ENCODE measurements around the gene F2RL1. TPM values are rescaled to one million over a fixed set of nuclear protein-coding genes. Genes with fewer than 3 reads are reported as not detected.
A peak's percentile ranks its signal among the peaks of the same experiment; 100 is the strongest.
"Not testable (repeated sequence)": the region's sequence is repeated elsewhere in the genome, so short reads cannot be mapped to it uniquely, and the experiment has no call there.

Gene F2RL1
- total RNA-seq, 1 experiment from 2014 or later, result 23.0 TPM

DNA sequence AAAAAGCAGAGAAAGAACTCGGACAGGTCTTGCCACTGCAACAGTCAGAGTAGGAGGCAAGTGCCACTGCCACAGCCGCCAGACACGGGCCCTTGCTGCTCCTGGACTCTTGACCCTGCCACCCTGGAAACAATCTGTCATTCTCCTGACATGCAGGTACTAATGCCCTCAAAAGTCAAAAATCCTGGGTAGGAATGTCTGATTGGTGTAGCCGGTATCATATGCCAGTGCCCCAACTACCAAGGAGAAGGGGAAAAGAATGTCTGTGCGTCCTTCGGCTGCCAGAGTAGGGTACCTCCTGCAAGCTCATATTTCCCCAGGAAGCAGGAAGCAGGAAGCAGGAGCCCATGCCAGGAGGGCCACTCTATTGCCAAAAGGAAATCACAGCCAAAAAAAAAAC lies 30.5 kb upstream of the F2RL1 start:
- peaks cover 28 to 42% of the 10 kb centered on the region in 2 experiments for H3K4me1 Mint-ChIP-seq
- DNase-seq, result no peak

GRCh38 chr5:76789275-76789674 lies 29.6 kb upstream of the F2RL1 start:
- H3T11ph ChIP-seq (ENCODE audit: low read length); H3K27ac Mint-ChIP-seq; H3K23ac ChIP-seq (ENCODE audit: insufficient read length, low read depth, low read length); H3K56ac ChIP-seq (ENCODE audit: insufficient read length, low read depth, low read length); H2BK120ac ChIP-seq (ENCODE audit: low read depth, low read length, poor library complexity, severe bottlenecking); DNase-seq; H4K91ac ChIP-seq (ENCODE audit: insufficient read length, low read depth, low read length); H4K20me1 ChIP-seq (ENCODE audit: control insufficient read depth, insufficient read depth, insufficient read length); H3K27me3 Mint-ChIP-seq (ENCODE audit: low read depth); H3K9ac ChIP-seq (ENCODE audit: extremely low read depth, insufficient read length, low read length); H3K18ac ChIP-seq (ENCODE audit: insufficient read length, low read depth, low read length); H2BK20ac ChIP-seq (ENCODE audit: low read depth, low read length, poor library complexity, severe bottlenecking); H3K4ac ChIP-seq (ENCODE audit: low read depth, low read length); H3K27me3 ChIP-seq (ENCODE audit: insufficient read depth, low read length); H2BK15ac ChIP-seq (ENCODE audit: low read depth, low read length); H4K5ac ChIP-seq (ENCODE audit: insufficient read length, low read depth, low read length); H3K4me1 ChIP-seq (ENCODE audit: insufficient read depth, low read length); H2BK5ac ChIP-seq (ENCODE audit: insufficient read length, low read length); H3K4me2 ChIP-seq (ENCODE audit: insufficient read depth, insufficient read length, low read length); H3K9me3 ChIP-seq (ENCODE audit: control insufficient read depth, low read depth, low read length); H3K23me2 ChIP-seq (ENCODE audit: insufficient read length, low read depth, low read length, poor library complexity, severe bottlenecking); H2AFZ ChIP-seq (ENCODE audit: low read length); H3K27ac ChIP-seq (ENCODE audit: insufficient read length, low read depth, low read length); H3K4me3 Mint-ChIP-seq; H3K14ac ChIP-seq (ENCODE audit: insufficient read depth, low read length); H3K79me1 ChIP-seq (ENCODE audit: insufficient read depth, low read depth, low read length, poor library complexity, severe bottlenecking); H4K8ac ChIP-seq (replicated peaks; ENCODE audit: insufficient read length, low read depth, low read length); H2BK12ac ChIP-seq (ENCODE audit: insufficient read length, low read depth, low read length); H2AK5ac ChIP-seq (ENCODE audit: insufficient read length, low read length); H3K79me2 ChIP-seq (ENCODE audit: insufficient read depth, low read length): not testable (repeated sequence)
- peaks cover 19 to 33% of the 10 kb centered on the region in 2 experiments for H3K4me1 Mint-ChIP-seq
- WGBS (ENCODE audit: extremely low coverage, insufficient read length, low lambda C conversion rate), result no CpG with 5 or more reads among the region's 10 CpGs
- H3K36me3 Mint-ChIP-seq (ENCODE audit: insufficient read depth in 1 of 3, low read depth in 3 of 3), result peaks cover 9 to 14% (median 10%) of the 10 kb centered on the region in 3 experiments; a peak in 6 of 7 replicates
- peaks cover 10 to 15% of the 10 kb centered on the region in 2 experiments for H3K9me3 Mint-ChIP-seq

More for the DNA sequence above, 30.5 kb upstream of the F2RL1 start:
- TF ChIP-seq CTCF (conservative IDR thresholded peaks at IDR 0.05), result no peak
- Histone ChIP-seq H3K14ac (ENCODE audit: insufficient read depth, low read length) (no peak overlapping the region), H3K79me1 (ENCODE audit: insufficient read depth, low read depth, low read length, poor library complexity, severe bottlenecking) (no peaks in the 10 kb centered on the region), H4K8ac (replicated peaks; ENCODE audit: insufficient read length, low read depth, low read length) (no peak overlapping the region), H2AK5ac (ENCODE audit: insufficient read length, low read length) (no peak overlapping the region), H3K4me1 (ENCODE audit: insufficient read depth, low read length) (no peaks in the 10 kb centered on the region; the same call in 1 of the 2 replicates), H3K23ac (ENCODE audit: insufficient read length, low read depth, low read length) (no peak overlapping the region), H4K5ac (ENCODE audit: insufficient read length, low read depth, low read length) (no peak overlapping the region), H3K9me3 (ENCODE audit: control insufficient read depth, low read depth, low read length) (no peaks in the 10 kb centered on the region), H4K20me1 (ENCODE audit: control insufficient read depth, insufficient read depth, insufficient read length) (no peaks in the 10 kb centered on the region), H3K4ac (ENCODE audit: low read depth, low read length) (no peak overlapping the region), H2AFZ (ENCODE audit: low read length) (no peak overlapping the region), H2BK120ac (ENCODE audit: low read depth, low read length, poor library complexity, severe bottlenecking) (no peak overlapping the region), H4K91ac (ENCODE audit: insufficient read length, low read depth, low read length) (no peak overlapping the region), H3K27me3 (ENCODE audit: insufficient read depth, low read length) (no peaks in the 10 kb centered on the region), H3K79me2 (ENCODE audit: insufficient read depth, low read length) (no peaks in the 10 kb centered on the region), H2BK20ac (ENCODE audit: low read depth, low read length, poor library complexity, severe bottlenecking) (no peak overlapping the region), H3K23me2 (ENCODE audit: insufficient read length, low read depth, low read length, poor library complexity, severe bottlenecking) (no peaks in the 10 kb centered on the region), H3K56ac (ENCODE audit: insufficient read length, low read depth, low read length) (no peak overlapping the region), H2BK5ac (ENCODE audit: insufficient read length, low read length) (no peak overlapping the region), H3K9ac (ENCODE audit: extremely low read depth, insufficient read length, low read length) (no peak overlapping the region), H3K18ac (ENCODE audit: insufficient read length, low read depth, low read length) (no peak overlapping the region), H2BK12ac (ENCODE audit: insufficient read length, low read depth, low read length) (no peak overlapping the region), H2BK15ac (ENCODE audit: low read depth, low read length) (no peak overlapping the region), H3K4me2 (ENCODE audit: insufficient read depth, insufficient read length, low read length) (no peak overlapping the region), H3K27ac (ENCODE audit: insufficient read length, low read depth, low read length) (no peak overlapping the region), H3T11ph (ENCODE audit: low read length) (no peak overlapping the region)
- no CpG with 5 or more reads among the region's 6 CpGs for WGBS (ENCODE audit: extremely low coverage, insufficient read length, low lambda C conversion rate)
- Mint-ChIP-seq H3K27ac (peak overlapping the region in 2 of 3 experiments; percentile 49 to 89; a peak in 3 of 7 replicates), H3K27me3 (ENCODE audit: low read depth) (peaks cover 2% of the 10 kb centered on the region; the same call in 1 of the 2 replicates), H3K36me3 (ENCODE audit: insufficient read depth in 1 of 3, low read depth in 3 of 3) (peaks cover 9 to 14% (median 10%) of the 10 kb centered on the region in 3 experiments; a peak in 6 of 7 replicates), H3K9me3 (peaks cover 10 to 15% of the 10 kb centered on the region in 2 experiments), H3K4me3 (no peak overlapping the region)
